K562 (cell line): Measurements from ENCODE around the gene MEF2D. TPM values are rescaled to one million over a fixed set of nuclear protein-coding genes. Genes with fewer than 3 reads are reported as not detected.

Experiments used
- ATAC-seq: fragments of 200-7000 bp; cut with Tn5 transposase; 3 replicates; pipeline ENCODE4 v1.9.1; 2020; ENCODE audit warnings: moderate library complexity
- BruUV-seq: library from RNA; stranded (reverse); fragments of 400-500 nt; replicated peaks from 2 replicates; lab custom pipeline; 2021; lab: Mats Ljungman, UMichigan
- CTCF ChIA-PET: fragments of 300-600 bp; formaldehyde crosslinking; extraction: SDS; loops from one replicate; lab custom pipeline; 2021; ENCODE audit warnings: low intra/inter-chr PET ratio; lab: Yijun Ruan, JAX
- POLR2A ChIA-PET: fragments of 300-600, 350-650 bp; sonication (Branson Sonifier 250); formaldehyde crosslinking; extraction: SDS; loops from one replicate; lab custom pipeline; 2021; ENCODE audit warnings: antibody characterized with exemption, inconsistent platforms; lab: Yijun Ruan, JAX
- DNase-seq, 4 experiments: peaks; one replicate each; pipeline versions ENCODE4 v3.0.0 to v3.0.0-alpha.2; 2011 to 2018; ENCODE audit warnings: low spot score in 3 of 4, mixed read lengths in 3 of 4; ENCODE audit errors: extremely low read depth in 1 of 4
- FAIRE-seq: peaks from 2 replicates; lab custom pipeline; 2011; peaks lifted over from hg19 to GRCh38; lab: Jason Lieb, UNC
- H2AFZ ChIP-seq: 2 replicates; pipeline ENCODE4 v1.6.0; 2011; ENCODE audit warnings: low read depth, low read length, control low read depth, inconsistent platforms
- H3K27ac ChIP-seq: fragments of 200-600 bp; 3 replicates; pipeline ENCODE4 v1.8.0; 2011; ENCODE audit warnings: low read depth, mild to moderate bottlenecking, control low read depth, inconsistent platforms, low read length, moderate library complexity, mixed read lengths; ENCODE audit errors: extremely low read depth
- H3K27me3 ChIP-seq, 2 experiments: fragments of 300-600 bp in 1 of 2; 2 replicates in 1 of 2; 3 replicates in 1 of 2; pipeline versions ENCODE4 v1.6.0 to v1.8.0; 2011; ENCODE audit warnings: inconsistent platforms in 2 of 2, low read length in 2 of 2, mild to moderate bottlenecking in 1 of 2, mixed read lengths in 1 of 2, moderate library complexity in 1 of 2; ENCODE audit not compliant: control insufficient read depth in 2 of 2, insufficient read depth in 2 of 2
- H3K36me3 ChIP-seq: fragments of 300-600 bp; 3 replicates; pipeline ENCODE4 v1.8.0; 2011; ENCODE audit warnings: mild to moderate bottlenecking, low read length, inconsistent platforms; ENCODE audit not compliant: control insufficient read depth, insufficient read depth
- H3K4me1 ChIP-seq, 2 experiments: fragments of 200-600 bp in 1 of 2; replicated peaks in 1 of 2; 2 replicates in 1 of 2; 3 replicates in 1 of 2; pipeline versions ENCODE4 v1.5.1 to v1.8.0; 2011; ENCODE audit warnings: inconsistent platforms in 2 of 2, low read length in 2 of 2, mild to moderate bottlenecking in 1 of 2, mixed read lengths in 1 of 2, moderate library complexity in 1 of 2; ENCODE audit not compliant: control insufficient read depth in 2 of 2, insufficient read depth in 2 of 2
- H3K4me2 ChIP-seq: 2 replicates; pipeline ENCODE4 v1.6.1; 2011; ENCODE audit warnings: low read length, control low read depth, inconsistent platforms, mixed read lengths; ENCODE audit not compliant: insufficient read depth
- H3K4me3 ChIP-seq: fragments of 200-600 bp; sonication (generic), shearing (Covaris generic); 2 replicates; pipeline ENCODE4 v1.5.1; 2016; ENCODE audit warnings: control low read depth, inconsistent platforms
- H3K79me2 ChIP-seq: fragments of 200-600 bp; 3 replicates; pipeline ENCODE4 v1.8.0; 2011; ENCODE audit warnings: low read length, inconsistent platforms; ENCODE audit not compliant: control insufficient read depth, insufficient read depth
- H3K9ac ChIP-seq, 2 experiments: 2 replicates each; pipeline versions ENCODE4 v1.6.0 to v1.6.1; 2011; ENCODE audit warnings: low read depth in 2 of 2, low read length in 2 of 2, control low read depth in 1 of 2, inconsistent platforms in 1 of 2, mild to moderate bottlenecking in 1 of 2, mixed read lengths in 1 of 2; ENCODE audit not compliant: insufficient read depth in 1 of 2
- H3K9me1 ChIP-seq: one replicate; pipeline ENCODE4 v1.6.0; 2011; ENCODE audit warnings: inconsistent platforms, mild to moderate bottlenecking, low read length, moderate library complexity; ENCODE audit not compliant: control insufficient read depth, insufficient read depth
- H3K9me3 ChIP-seq: replicated peaks from 2 replicates; pipeline ENCODE4 v1.5.1; 2011; ENCODE audit warnings: low read depth, low read length, inconsistent platforms; ENCODE audit not compliant: control insufficient read depth, insufficient read depth
- H4K20me1 ChIP-seq: replicated peaks from 2 replicates; pipeline ENCODE4 v1.6.1; 2011; ENCODE audit warnings: low read length, inconsistent platforms, mixed read lengths; ENCODE audit not compliant: control insufficient read depth, insufficient read depth
- ATF1 ChIP-seq, 2 experiments: fragments of 450-650 bp in 1 of 2; IDR thresholded peaks; 2 replicates each; pipeline ENCODE4 v1.6.1; 2016; ENCODE audit warnings: missing compliant biosample characterization in 1 of 2, missing genetic modification characterization in 1 of 2
- EGR1 ChIP-seq: fragments of 450-650 bp; conservative IDR thresholded peaks from 2 replicates; pipeline ENCODE4 v1.6.1; 2017; ENCODE audit warnings: mild to moderate bottlenecking
- GATAD2A ChIP-seq: fragments of 450-650 bp; IDR thresholded peaks from 2 replicates; pipeline ENCODE4 v1.6.1; 2017
- MEF2D ChIP-seq: conservative IDR thresholded peaks from 2 replicates; pipeline ENCODE4 v1.6.1; 2016; ENCODE audit warnings: low read depth, missing genetic modification characterization, missing compliant biosample characterization
- ZBTB8A ChIP-seq: fragments of 450-650 bp; IDR thresholded peaks from 2 replicates; pipeline ENCODE4 v1.6.1; 2018; ENCODE audit warnings: mild to moderate bottlenecking, moderate library complexity; ENCODE audit not compliant: partially characterized antibody
- ZKSCAN3 ChIP-seq: fragments of 250-450 bp; sonication (Bioruptor Pico); IDR thresholded peaks from 2 replicates; pipeline ENCODE4 v1.4.0; 2020
- ZNF124 ChIP-seq: sonication (generic); formaldehyde crosslinking; IDR thresholded peaks from 2 replicates; pipeline ENCODE4 v1.8.1; 2022; ENCODE audit warnings: missing genetic modification reagents
- ZNF3 ChIP-seq: fragments of 250-450 bp; sonication (Bioruptor Pico); IDR thresholded peaks from 2 replicates; pipeline ENCODE4 v1.5.0; 2021; ENCODE audit warnings: mild to moderate bottlenecking, moderate library complexity
- ZNF41 ChIP-seq: fragments of 250-450 bp; sonication (Bioruptor Pico); conservative IDR thresholded peaks from 2 replicates; pipeline ENCODE4 v1.4.0; 2020; ENCODE audit warnings: mild to moderate bottlenecking
- WGBS: fragments of 100-300 bp; shearing (Covaris generic); methylation state at CpG from one replicate; pipeline ENCODE4 v1.1.6; 2016; ENCODE audit warnings: low coverage, mixed read lengths; ENCODE audit not compliant: insufficient coverage; ENCODE audit errors: missing lambda C conversion rate; 5-methylcytosine and 5-hydroxymethylcytosine counted together
- in situ Hi-C: fragments of 300-500 bp; cut with MboI; formaldehyde crosslinking; loops from 4 replicates; pipeline ENCODE4 v1.15.0; 2018; ENCODE audit warnings: inconsistent platforms, mixed read lengths
- intact Hi-C: fragments of 100-400 bp; cut with micrococcal nuclease; formaldehyde crosslinking; loops from 2 replicates; pipeline ENCODE4 v1.14.2; 2022
- polyA plus RNA-seq, 8 experiments: library from polyadenylated mRNA; depleted of rRNA in 4 of 8; stranded (reverse) in 5 of 8; unstranded in 3 of 8; fragments of >200 nt; fragmentation: Nextera tagmentation in 2 of 8; fragmentation: Illumina TruSeq in 1 of 8; extraction: Ambion mirVana in 2 of 8; extraction: Trizol in 1 of 8; gene quantifications; 2 replicates each; pipeline versions ENCODE4 v1.2.1 to v1.2.3, GENCODE V29; 2011 to 2014; ENCODE audit warnings: inconsistent platforms in 1 of 8, missing spikeins in 1 of 8
- total RNA-seq, 7 experiments: library from RNA; depleted of rRNA in 6 of 7; stranded (reverse); fragments of >200 nt in 6 of 7; fragmentation: Illumina TruSeq in 2 of 7; extraction: Trizol in 2 of 7; gene quantifications; 2 replicates each; pipeline versions ENCODE4 v1.2.1 to v1.2.3, GENCODE V29; 2011 to 2021; ENCODE audit warnings: low replicate concordance in 1 of 7
- TF ChIP-seq, protein P1 (sequence below): sonication (generic); formaldehyde crosslinking; IDR thresholded peaks from 2 replicates; pipeline ENCODE4 v1.8.0; 2023; ENCODE audit warnings: mild to moderate bottlenecking, missing genetic modification reagents

Gene MEF2D
- total and polyA plus RNA-seq, 9 of the 15 experiments (the other 6 are each of a cell fraction or from before 2014, with no cell fraction given): 0.10 to 19.5 (median 2.6) TPM

DNA sequence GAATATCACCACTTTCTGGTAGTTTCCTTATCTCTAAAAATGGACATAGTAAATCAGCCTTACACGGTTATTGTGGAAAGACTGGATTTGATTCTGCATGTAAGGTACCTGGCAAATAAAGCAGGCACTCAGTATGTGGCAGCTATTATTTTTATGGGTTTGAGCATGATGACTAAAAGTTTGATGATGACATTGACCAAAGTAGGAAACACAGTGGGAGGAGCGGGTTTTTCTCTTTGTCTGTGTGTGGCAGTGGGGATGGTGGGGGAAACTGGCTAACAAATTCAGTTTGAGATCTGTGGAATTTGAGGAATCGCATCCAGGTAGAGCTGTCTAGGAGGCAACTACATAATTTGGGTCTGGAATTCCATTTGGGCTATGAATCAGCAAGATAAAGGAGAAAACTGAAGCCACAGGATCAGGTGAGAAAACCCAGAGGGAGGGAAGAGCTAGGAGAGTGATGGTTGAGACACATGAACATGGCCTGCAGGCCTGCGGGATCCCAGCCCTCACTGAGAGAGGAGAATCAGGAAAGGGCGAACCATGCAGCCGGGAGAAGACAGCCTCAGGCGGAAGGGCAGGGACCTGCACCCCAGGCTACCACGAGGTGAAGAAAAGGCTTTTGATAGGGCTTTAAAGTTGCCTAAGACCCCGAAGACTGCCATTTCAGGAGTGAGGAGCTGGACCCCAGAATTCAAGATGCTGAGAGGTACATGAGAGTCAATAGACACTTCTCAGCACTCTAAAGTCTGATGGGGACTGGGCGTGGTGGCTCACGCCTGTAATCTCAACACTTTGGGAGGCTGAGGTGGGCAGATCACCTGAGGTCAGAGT lies 52.2 kb downstream of the MEF2D start:
- intact Hi-C loops: loop anchor here (5.0 to 10.0 kb wide), 2 partner anchors 216 to 354 kb away; no protein-coding TSS in a partner anchor
- BruUV-seq: no TSS peak
- ATAC-seq (no peak), DNase-seq (no peak), FAIRE-seq (no peak)
- H2AFZ ChIP-seq: no peak overlapping the region
- no peaks in the 10 kb centered on the region for H3K79me2 ChIP-seq
- H3K4me3 ChIP-seq: no peak overlapping the region
- ChIA-PET POLR2A (no interaction called here), CTCF (interaction anchor here (1.1 kb wide), 1 partner anchor 62 kb away, joined by 3 read pairs; no protein-coding TSS in a partner anchor)
- in situ Hi-C loops: no loop called here
- peaks cover 2 to 5% of the 10 kb centered on the region in 2 experiments; a peak in 2 of 5 replicates for H3K4me1 ChIP-seq
- H3K4me2 ChIP-seq: no peak overlapping the region
- no peaks in the 10 kb centered on the region for H3K36me3 ChIP-seq
- H3K27ac ChIP-seq: no peak overlapping the region
- no peak overlapping the region for H3K9ac ChIP-seq
- no peaks in the 10 kb centered on the region for H3K9me1 ChIP-seq
- H4K20me1 ChIP-seq: no peaks in the 10 kb centered on the region
- H3K9me3 ChIP-seq: no peaks in the 10 kb centered on the region
- 10% methylated on average over 11 of the region's 11 CpGs for WGBS
- H3K27me3 ChIP-seq: peaks cover 14 to 22% of the 10 kb centered on the region in 2 experiments
- TF ChIP-seq ATF1 (CRISPR knock-in tag; IDR thresholded peaks at IDR 0.05) (no peak), ATF1 (tag; IDR thresholded peaks at IDR 0.05) (no peak), GATAD2A (no peak), ZNF124 (CRISPR knock-in tag) (no peak), ZNF41 (CRISPR knock-in tag) (no peak), ZBTB8A (no peak), ZNF3 (no peak), ZKSCAN3 (CRISPR knock-in tag) (no peak), MEF2D (no peak), EGR1 (no peak)
- TF ChIP-seq, protein P1, sequence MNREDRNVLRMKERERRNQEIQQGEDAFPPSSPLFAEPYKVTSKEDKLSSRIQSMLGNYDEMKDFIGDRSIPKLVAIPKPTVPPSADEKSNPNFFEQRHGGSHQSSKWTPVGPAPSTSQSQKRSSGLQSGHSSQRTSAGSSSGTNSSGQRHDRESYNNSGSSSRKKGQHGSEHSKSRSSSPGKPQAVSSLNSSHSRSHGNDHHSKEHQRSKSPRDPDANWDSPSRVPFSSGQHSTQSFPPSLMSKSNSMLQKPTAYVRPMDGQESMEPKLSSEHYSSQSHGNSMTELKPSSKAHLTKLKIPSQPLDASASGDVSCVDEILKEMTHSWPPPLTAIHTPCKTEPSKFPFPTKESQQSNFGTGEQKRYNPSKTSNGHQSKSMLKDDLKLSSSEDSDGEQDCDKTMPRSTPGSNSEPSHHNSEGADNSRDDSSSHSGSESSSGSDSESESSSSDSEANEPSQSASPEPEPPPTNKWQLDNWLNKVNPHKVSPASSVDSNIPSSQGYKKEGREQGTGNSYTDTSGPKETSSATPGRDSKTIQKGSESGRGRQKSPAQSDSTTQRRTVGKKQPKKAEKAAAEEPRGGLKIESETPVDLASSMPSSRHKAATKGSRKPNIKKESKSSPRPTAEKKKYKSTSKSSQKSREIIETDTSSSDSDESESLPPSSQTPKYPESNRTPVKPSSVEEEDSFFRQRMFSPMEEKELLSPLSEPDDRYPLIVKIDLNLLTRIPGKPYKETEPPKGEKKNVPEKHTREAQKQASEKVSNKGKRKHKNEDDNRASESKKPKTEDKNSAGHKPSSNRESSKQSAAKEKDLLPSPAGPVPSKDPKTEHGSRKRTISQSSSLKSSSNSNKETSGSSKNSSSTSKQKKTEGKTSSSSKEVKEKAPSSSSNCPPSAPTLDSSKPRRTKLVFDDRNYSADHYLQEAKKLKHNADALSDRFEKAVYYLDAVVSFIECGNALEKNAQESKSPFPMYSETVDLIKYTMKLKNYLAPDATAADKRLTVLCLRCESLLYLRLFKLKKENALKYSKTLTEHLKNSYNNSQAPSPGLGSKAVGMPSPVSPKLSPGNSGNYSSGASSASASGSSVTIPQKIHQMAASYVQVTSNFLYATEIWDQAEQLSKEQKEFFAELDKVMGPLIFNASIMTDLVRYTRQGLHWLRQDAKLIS (CRISPR knock-in tag): no peak
